Ectodermal cell (in vitro differentiated cells): ENCODE results near the gene AMOTL1.
"Not testable (repeated sequence)": the region's sequence is repeated elsewhere in the genome, so short reads cannot be mapped to it uniquely, and the experiment has no call there.

ENCODE experiments used
- H3K27ac ChIP-seq: 2 replicates; pipeline ENCODE4 v1.7.0; 2013; ENCODE audit warnings: mild to moderate bottlenecking, low read depth, low read length; ENCODE audit not compliant: insufficient read depth, poor library complexity, severe bottlenecking
- H3K27me3 ChIP-seq: 2 replicates; pipeline ENCODE4 v1.7.0; 2013; ENCODE audit warnings: mild to moderate bottlenecking, low read length; ENCODE audit not compliant: insufficient read depth, control insufficient read depth, poor library complexity, severe bottlenecking
- H3K36me3 ChIP-seq: one replicate; pipeline ENCODE4 v1.7.0; 2013; ENCODE audit warnings: low read length; ENCODE audit not compliant: control insufficient read depth, insufficient read depth
- H3K4me1 ChIP-seq: one replicate; pipeline ENCODE4 v1.7.0; 2013; ENCODE audit warnings: low read length; ENCODE audit not compliant: control insufficient read depth, insufficient read depth
- H3K4me3 ChIP-seq: 2 replicates; pipeline ENCODE4 v1.7.0; 2013; ENCODE audit warnings: low read depth, low read length, control low read depth; ENCODE audit not compliant: insufficient read depth
- H3K9me3 ChIP-seq: 2 replicates; pipeline ENCODE4 v1.7.0; 2013; ENCODE audit warnings: mild to moderate bottlenecking, low read length, moderate library complexity; ENCODE audit not compliant: control insufficient read depth
- WGBS, 2 experiments: methylation state at CpG; one replicate each; pipeline ENCODE4 v1.1.7; 2013; ENCODE audit warnings: missing lambda C conversion rate in 2 of 2; 5-methylcytosine and 5-hydroxymethylcytosine counted together

AMOTL1 gene

GRCh38 chr11:94888204-94888603 lies 120.0 kb downstream of the AMOTL1 start:
- H3K27me3 ChIP-seq = no peaks in the 10 kb centered on the region
- H3K4me1 ChIP-seq = no peaks in the 10 kb centered on the region
- no CpG with 5 or more reads among the region's 1 CpG for WGBS, 2 experiments
- H3K36me3 ChIP-seq = no peaks in the 10 kb centered on the region
- peaks cover 2% of the 10 kb centered on the region for H3K9me3 ChIP-seq
- H3K27ac ChIP-seq = no peak overlapping the region
- H3K4me3 ChIP-seq = no peak overlapping the region

- H3K4me1 ChIP-seq = no peaks in the 10 kb centered on the region
- H3K27me3 ChIP-seq = no peaks in the 10 kb centered on the region
- H3K36me3 ChIP-seq = no peaks in the 10 kb centered on the region
- no peak overlapping the region for H3K4me3 ChIP-seq
- H3K27ac ChIP-seq = no peak overlapping the region
- H3K9me3 ChIP-seq = peaks cover 2% of the 10 kb centered on the region
- 86 to 93% methylated on average over 2 of the region's 2 CpGs for WGBS, 2 experiments
These were observed 127.3 kb downstream of the AMOTL1 start for GRCh38 chr11:94895451-94895850.

GRCh38 chr11:94895971-94896370 lies 127.8 kb downstream of the AMOTL1 start:
- no peak overlapping the region for H3K4me3 ChIP-seq
- H3K36me3 ChIP-seq = no peaks in the 10 kb centered on the region
- H3K9me3 ChIP-seq = peaks cover 2% of the 10 kb centered on the region
- H3K27me3 ChIP-seq = no peaks in the 10 kb centered on the region
- 84 to 94% methylated on average over 2 of the region's 2 CpGs for WGBS, 2 experiments
- no peak overlapping the region for H3K27ac ChIP-seq
- H3K4me1 ChIP-seq = no peaks in the 10 kb centered on the region

- H3K27ac ChIP-seq = no peak overlapping the region
- 4 to 10% methylated on average over 1 of the region's 1 CpG for WGBS, 2 experiments
- H3K4me1 ChIP-seq = no peaks in the 10 kb centered on the region
- H3K9me3 ChIP-seq = peaks cover 2% of the 10 kb centered on the region
- H3K4me3 ChIP-seq = no peak overlapping the region
- no peaks in the 10 kb centered on the region for H3K36me3 ChIP-seq
- no peaks in the 10 kb centered on the region for H3K27me3 ChIP-seq
These were observed 129.2 kb downstream of the AMOTL1 start for GRCh38 chr11:94897330-94897768.

- H3K4me3 ChIP-seq = no peak overlapping the region
- no peaks in the 10 kb centered on the region for H3K9me3 ChIP-seq
- H3K27ac ChIP-seq = no peak overlapping the region
- H3K36me3 ChIP-seq = no peaks in the 10 kb centered on the region
- no peaks in the 10 kb centered on the region for H3K27me3 ChIP-seq
- 93 to 97% methylated on average over 1 of the region's 2 CpGs for WGBS, 2 experiments
- H3K4me1 ChIP-seq = no peaks in the 10 kb centered on the region
These were observed 139.1 kb downstream of the AMOTL1 start for GRCh38 chr11:94907226-94907625.

GRCh38 chr11:94909371-94909820 lies 141.2 kb downstream of the AMOTL1 start:
- Histone ChIP-seq H3K27me3 (no peaks in the 10 kb centered on the region), H3K9me3 (no peaks in the 10 kb centered on the region), H3K36me3 (no peaks in the 10 kb centered on the region), H3K27ac (no peak overlapping the region), H3K4me1 (no peaks in the 10 kb centered on the region), H3K4me3 (no peak overlapping the region)
- 88 to 89% methylated on average over 4 of the region's 4 CpGs for WGBS, 2 experiments

GRCh38 chr11:94910270-94910669 lies 142.1 kb downstream of the AMOTL1 start:
- Histone ChIP-seq H3K36me3 (no peaks in the 10 kb centered on the region), H3K9me3 (no peaks in the 10 kb centered on the region), H3K4me1 (no peaks in the 10 kb centered on the region), H3K27ac (no peak overlapping the region), H3K4me3 (no peak overlapping the region), H3K27me3 (no peaks in the 10 kb centered on the region)
- 94 to 96% methylated on average over 3 of the region's 3 CpGs for WGBS, 2 experiments

GRCh38 chr11:94910779-94911178 lies 142.6 kb downstream of the AMOTL1 start:
- Histone ChIP-seq H3K27ac (no peak overlapping the region), H3K27me3 (no peaks in the 10 kb centered on the region), H3K36me3 (no peaks in the 10 kb centered on the region), H3K9me3 (no peaks in the 10 kb centered on the region), H3K4me1 (no peaks in the 10 kb centered on the region), H3K4me3 (no peak overlapping the region)
- no CpG with 5 or more reads among the region's 1 CpG for WGBS, 2 experiments

GRCh38 chr11:94912806-94913205 lies 144.7 kb downstream of the AMOTL1 start:
- WGBS, 2 experiments = 97 to 98% methylated on average over 9 of the region's 9 CpGs
- no peaks in the 10 kb centered on the region for H3K4me1 ChIP-seq
- H3K9me3 ChIP-seq = no peaks in the 10 kb centered on the region
- no peaks in the 10 kb centered on the region for H3K27me3 ChIP-seq
- no peaks in the 10 kb centered on the region for H3K36me3 ChIP-seq
- no peak overlapping the region for H3K27ac ChIP-seq
- H3K4me3 ChIP-seq = no peak overlapping the region

GRCh38 chr11:94913718-94914394 lies 145.7 kb downstream of the AMOTL1 start:
- 91 to 92% methylated on average over 1 of the region's 2 CpGs for WGBS, 2 experiments
- not testable (repeated sequence) for H3K9me3 ChIP-seq, H3K4me1 ChIP-seq, H3K4me3 ChIP-seq, H3K27ac ChIP-seq, H3K27me3 ChIP-seq, H3K36me3 ChIP-seq

GRCh38 chr11:94920311-94920710 lies 152.2 kb downstream of the AMOTL1 start:
- H3K27me3 ChIP-seq = no peaks in the 10 kb centered on the region
- H3K4me1 ChIP-seq = no peaks in the 10 kb centered on the region
- no peak overlapping the region for H3K27ac ChIP-seq
- H3K4me3 ChIP-seq = no peak overlapping the region
- no peaks in the 10 kb centered on the region for H3K9me3 ChIP-seq
- H3K36me3 ChIP-seq = no peaks in the 10 kb centered on the region
